HCT116 (cell line): ENCODE data around the gene ROR2. TPM values are rescaled to one million over a fixed set of nuclear protein-coding genes. Genes with fewer than 3 reads are reported as not detected.

Source experiments
- ATAC-seq: fragments of 200-7000 bp; cut with Tn5 transposase; 2 replicates; pipeline ENCODE4 v1.9.1; 2020; ENCODE audit warnings: mild to moderate bottlenecking, moderate library complexity
- BruUV-seq: library from RNA; stranded (reverse); fragments of 400-500 nt; replicated peaks from 2 replicates; lab custom pipeline; 2021; lab: Mats Ljungman, UMichigan
- CTCF ChIA-PET: fragments of 300-600 bp; sonication (Branson Sonifier 250); formaldehyde crosslinking; loops from one replicate; lab custom pipeline; 2021; ENCODE audit warnings: antibody characterized with exemption; lab: Charles Lee
- POLR2A ChIA-PET: fragments of 300-600, 350-600 bp; sonication (Branson Sonifier 250); formaldehyde crosslinking; loops from one replicate; lab custom pipeline; 2021; ENCODE audit warnings: antibody characterized with exemption; lab: Charles Lee
- RAD21 ChIA-PET, 2 experiments: fragments of 300-600 bp; sonication (Branson Sonifier 250); formaldehyde crosslinking; loops; one replicate each; lab custom pipeline; 2023; ENCODE audit warnings: low total read pairs in 2 of 2; ENCODE audit not compliant: uncharacterized antibody in 2 of 2, unreplicated experiment in 2 of 2, low non-redundant PET in 1 of 2; lab: Charles Lee
- DNase-seq: peaks from one replicate; pipeline ENCODE4 v3.0.0-alpha.2; 2010; ENCODE audit warnings: low read depth, low spot score
- H2AFZ ChIP-seq: fragments of 200-600 bp; shearing (Covaris generic), sonication (generic); 2 replicates; pipeline ENCODE4 v1.6.1; 2017; ENCODE audit warnings: low read depth, mixed run types, mixed read lengths, antibody characterized with exemption, low read length; ENCODE audit not compliant: poor library complexity, severe bottlenecking
- H3K27ac ChIP-seq: 2 replicates; pipeline ENCODE4 v1.5.1; 2012; ENCODE audit warnings: low read depth, low read length
- H3K27me3 ChIP-seq: fragments of 200-600 bp; sonication (generic); 2 replicates; pipeline ENCODE4 v1.6.1; 2016; ENCODE audit warnings: mixed run types, low read length, mixed read lengths; ENCODE audit not compliant: insufficient read depth
- H3K36me3 ChIP-seq, 2 experiments: fragments of 200-500 bp in 1 of 2; fragments of 200-600 bp in 1 of 2; sonication (Bioruptor generic) in 1 of 2; sonication (generic) in 1 of 2; 2 replicates each; pipeline versions ENCODE4 v1.5.1 to v1.6.1; 2014 to 2016; ENCODE audit warnings: low read length in 2 of 2, inconsistent platforms in 1 of 2, mixed read lengths in 1 of 2, mixed run types in 1 of 2; ENCODE audit not compliant: insufficient read depth in 2 of 2, control insufficient read depth in 1 of 2
- H3K4me1 ChIP-seq, 2 experiments: fragments of 200-600 bp in 1 of 2; sonication (generic) in 1 of 2; 2 replicates each; pipeline versions ENCODE4 v1.5.1 to v1.6.1; 2012 to 2017; ENCODE audit warnings: low read length in 2 of 2, inconsistent platforms in 1 of 2, mild to moderate bottlenecking in 1 of 2, mixed read lengths in 1 of 2, mixed run types in 1 of 2, moderate library complexity in 1 of 2; ENCODE audit not compliant: insufficient read depth in 2 of 2, control insufficient read depth in 1 of 2
- H3K4me2 ChIP-seq: fragments of 200-600 bp; sonication (generic); 2 replicates; pipeline ENCODE4 v1.6.1; 2017; ENCODE audit warnings: mixed run types, low read length, mixed read lengths
- H3K4me3 ChIP-seq, 2 experiments: fragments of 200-600 bp in 1 of 2; sonication (generic) in 1 of 2; replicated peaks in 1 of 2; 2 replicates each; pipeline ENCODE4 v1.5.1; 2011 to 2016; ENCODE audit warnings: low read length in 2 of 2, control low read depth in 1 of 2, low read depth in 1 of 2, mild to moderate bottlenecking in 1 of 2, mixed read lengths in 1 of 2, mixed run types in 1 of 2
- H3K79me2 ChIP-seq: fragments of 200-600 bp; sonication (generic); 2 replicates; pipeline ENCODE4 v1.6.1; 2017; ENCODE audit warnings: mild to moderate bottlenecking, mixed run types, low read length, moderate library complexity, mixed read lengths; ENCODE audit not compliant: insufficient read depth
- H3K9ac ChIP-seq: fragments of 200-600 bp; sonication (generic); 2 replicates; pipeline ENCODE4 v1.6.1; 2016; ENCODE audit warnings: low read length, mixed read lengths
- H3K9me2 ChIP-seq: fragments of 200-600 bp; sonication (generic), shearing (Covaris generic); 2 replicates; pipeline ENCODE4 v1.6.1; 2017; ENCODE audit warnings: mixed run types, mild to moderate bottlenecking, moderate library complexity; ENCODE audit not compliant: insufficient read depth
- H3K9me3 ChIP-seq, 2 experiments: fragments of 200-500 bp in 1 of 2; fragments of 200-600 bp in 1 of 2; sonication (Bioruptor generic) in 1 of 2; sonication (generic) in 1 of 2; 2 replicates each; pipeline ENCODE4 v1.6.1; 2014 to 2017; ENCODE audit warnings: low read length in 2 of 2, mixed read lengths in 2 of 2, inconsistent platforms in 1 of 2, low read depth in 1 of 2, mild to moderate bottlenecking in 1 of 2, mixed run types in 1 of 2, moderate library complexity in 1 of 2; ENCODE audit not compliant: control insufficient read depth in 1 of 2, insufficient read depth in 1 of 2
- H4K20me1 ChIP-seq: fragments of 200-600 bp; sonication (generic), shearing (Covaris generic); 2 replicates; pipeline ENCODE4 v1.6.1; 2017; ENCODE audit warnings: mixed run types, mild to moderate bottlenecking, moderate library complexity; ENCODE audit not compliant: insufficient read depth
- ATF3 ChIP-seq: IDR thresholded peaks from 2 replicates; pipeline ENCODE4 v1.6.1; 2012
- CBX3 ChIP-seq: IDR thresholded peaks from 2 replicates; pipeline ENCODE4 v1.6.1; 2012; ENCODE audit warnings: low read depth
- CEBPB ChIP-seq: IDR thresholded peaks from 2 replicates; pipeline ENCODE4 v1.6.1; 2012; ENCODE audit warnings: low read depth
- CTCF ChIP-seq, 3 experiments: fragments of 200-600 bp in 1 of 3; sonication (generic) in 1 of 3; IDR thresholded peaks in 2 of 3; conservative IDR thresholded peaks in 1 of 3; 2 replicates each; pipeline ENCODE4 v1.5.1; 2012 to 2017; ENCODE audit warnings: low read depth in 2 of 3, low read length in 2 of 3, antibody characterized with exemption in 1 of 3, borderline replicate concordance in 1 of 3, control low read depth in 1 of 3, mild to moderate bottlenecking in 1 of 3, mixed read lengths in 1 of 3, mixed run types in 1 of 3, moderate library complexity in 1 of 3; ENCODE audit not compliant: insufficient read depth in 1 of 3
- ELF1 ChIP-seq: IDR thresholded peaks from 2 replicates; pipeline ENCODE4 v1.6.1; 2012; ENCODE audit warnings: low read depth, borderline replicate concordance
- EZH2 ChIP-seq: fragments of 200-600 bp; sonication (generic); IDR thresholded peaks from 2 replicates; pipeline ENCODE4 v1.6.1; 2017; ENCODE audit warnings: antibody characterized with exemption, mixed run types
- EZH2phosphoT487 ChIP-seq: fragments of 200-600 bp; IDR thresholded peaks from 2 replicates; pipeline ENCODE4 v1.6.1; 2018; ENCODE audit warnings: antibody characterized with exemption, borderline replicate concordance
- FOSL1 ChIP-seq: IDR thresholded peaks from 2 replicates; pipeline ENCODE4 v1.6.1; 2012; ENCODE audit warnings: low read depth
- MAX ChIP-seq: IDR thresholded peaks from 2 replicates; pipeline ENCODE4 v1.6.1; 2012
- POLR2A ChIP-seq: IDR thresholded peaks from 2 replicates; pipeline ENCODE4 v1.7.0; 2011; ENCODE audit warnings: borderline replicate concordance; ENCODE audit not compliant: insufficient read depth, insufficient read length; ENCODE audit errors: extremely low read depth
- POLR2AphosphoS5 ChIP-seq: IDR thresholded peaks from 2 replicates; pipeline ENCODE4 v1.6.1; 2011; ENCODE audit warnings: mild to moderate bottlenecking, low read depth, low read length, moderate library complexity
- RAD21 ChIP-seq: IDR thresholded peaks from 2 replicates; pipeline ENCODE4 v1.6.1; 2012; ENCODE audit warnings: low read depth, mild to moderate bottlenecking
- REST ChIP-seq: IDR thresholded peaks from 2 replicates; pipeline ENCODE4 v1.6.1; 2012; ENCODE audit warnings: low read depth
- SIN3A ChIP-seq: IDR thresholded peaks from 2 replicates; pipeline ENCODE4 v1.6.1; 2012; ENCODE audit warnings: low read depth
- SP1 ChIP-seq: IDR thresholded peaks from 2 replicates; pipeline ENCODE4 v1.6.1; 2012; ENCODE audit warnings: low read depth
- SRF ChIP-seq: IDR thresholded peaks from 2 replicates; pipeline ENCODE4 v1.6.1; 2012; ENCODE audit warnings: low read depth
- TCF7L2 ChIP-seq: IDR thresholded peaks from 2 replicates; pipeline ENCODE4 v1.7.0; 2011; ENCODE audit warnings: borderline replicate concordance, inconsistent platforms; ENCODE audit not compliant: insufficient read depth, insufficient read length; ENCODE audit errors: extremely low read depth
- YY1 ChIP-seq: IDR thresholded peaks from 2 replicates; pipeline ENCODE4 v1.6.1; 2011; ENCODE audit warnings: low read length, low read depth, moderate library complexity, mild to moderate bottlenecking; ENCODE audit not compliant: insufficient replicate concordance; ENCODE audit errors: extremely low read depth
- ZBTB33 ChIP-seq: IDR thresholded peaks from 2 replicates; pipeline ENCODE4 v1.6.1; 2011; ENCODE audit warnings: mild to moderate bottlenecking, low read length, moderate library complexity; ENCODE audit not compliant: insufficient replicate concordance; ENCODE audit errors: extremely low read depth
- ZFX ChIP-seq: fragments of 450-650 bp; IDR thresholded peaks from 2 replicates; pipeline ENCODE4 v1.6.1; 2017
- intact Hi-C: fragments of 100-400 bp; cut with micrococcal nuclease; formaldehyde crosslinking; loops from 2 replicates; pipeline ENCODE4 v1.10.0; 2022
- total RNA-seq: library from RNA; stranded (reverse); gene quantifications from one replicate; pipeline ENCODE4 v1.2.1, GENCODE V29; 2021; ENCODE audit not compliant: unreplicated experiment

The ROR2 gene
- total RNA-seq, 1 experiment from 2014 or later, result 15.7 TPM

GRCh38 chr9:91880378-91880972, 69.6 kb downstream of the ROR2 start:
- ChIA-PET CTCF (no interaction called here), RAD21 (no interaction called here), POLR2A (no interaction called here)
- ATAC-seq (no peak), DNase-seq (no peak)
- intact Hi-C loops, result no loop called here
- Histone ChIP-seq H3K9me2 (no peaks in the 10 kb centered on the region), H3K4me1 (no peaks in the 10 kb centered on the region), H3K4me2 (no peak overlapping the region), H2AFZ (no peak overlapping the region), H3K9ac (no peak overlapping the region), H4K20me1 (no peaks in the 10 kb centered on the region), H3K27ac (no peak overlapping the region), H3K4me3 (no peak overlapping the region), H3K36me3 (0 out of 4 replicates have a peak, but pooled peaks cover 0 to 3% of the 10 kb centered on the region in 2 experiments), H3K9me3 (no peaks in the 10 kb centered on the region), H3K27me3 (no peaks in the 10 kb centered on the region), H3K79me2 (no peaks in the 10 kb centered on the region)
- BruUV-seq, result no TSS peak
- TF ChIP-seq REST (no peak), SIN3A (no peak), ZBTB33 (no peak), RAD21 (no peak), CBX3 (no peak), SRF (no peak), SP1 (no peak), ELF1 (no peak), MAX (no peak), CEBPB (no peak), TCF7L2 (no peak), POLR2A (no peak), EZH2phosphoT487 (no peak), CTCF (IDR thresholded peaks at IDR 0.05 in 2 of 3, conservative IDR thresholded peaks at IDR 0.05 in 1 of 3; ENCODE audit: borderline replicate concordance in 1 of 3, insufficient read depth in 1 of 3, low read depth in 2 of 3, low read length in 2 of 3) (no peak), FOSL1 (no peak), ATF3 (no peak), YY1 (no peak), POLR2AphosphoS5 (no peak), ZFX (no peak), EZH2 (no peak)
